ENCODE data around the gene P2RX4. TPM values are rescaled to one million over a fixed set of nuclear protein-coding genes. Genes with fewer than 3 reads are reported as not detected.

P2RX4 gene
- total and polyA plus RNA-seq, 2 of the 13 experiments (the other 11 are each of a cell fraction or from before 2014, with no cell fraction given) = 13.8 to 30.8 TPM

- no peak for TF ChIP-seq ZNF496 (CRISPR knock-in tag; IDR thresholded peaks at IDR 0.05; ENCODE audit: insufficient replicate concordance)
- no peak for TF ChIP-seq TERF1 (CRISPR knock-in tag; IDR thresholded peaks at IDR 0.05)
- peak; percentile 65; the same call in 1 of the 2 replicates for TF ChIP-seq SIN3A (IDR thresholded peaks at IDR 0.05; ENCODE audit: borderline replicate concordance, low read depth, low read length)
- TF ChIP-seq ZNF607 (CRISPR knock-in tag; IDR thresholded peaks at IDR 0.05; ENCODE audit: borderline replicate concordance) = peak; percentile 79; the same call in 1 of the 2 replicates
- TF ChIP-seq ZNF33B (CRISPR knock-in tag; IDR thresholded peaks at IDR 0.05) = 0 out of 2 replicates have a peak, but pooled peaks have one; percentile 68
- no peak for TF ChIP-seq ZFP82 (CRISPR knock-in tag; IDR thresholded peaks at IDR 0.05; ENCODE audit: borderline replicate concordance)
- TF ChIP-seq MYC (CRISPR knock-in tag; IDR thresholded peaks at IDR 0.05; ENCODE audit: borderline replicate concordance) = peak; percentile 75
- peak; percentile 17; the same call in 1 of the 2 replicates for TF ChIP-seq TGIF2 (CRISPR knock-in tag; IDR thresholded peaks at IDR 0.05)
- no peak for TF ChIP-seq ZNF670 (CRISPR knock-in tag; IDR thresholded peaks at IDR 0.05; ENCODE audit: borderline replicate concordance)
- peak; percentile 69 for TF ChIP-seq ELF1 (CRISPR knock-in tag; IDR thresholded peaks at IDR 0.05)
- peak; percentile 89 for TF ChIP-seq ZNF724P (CRISPR knock-in tag; IDR thresholded peaks at IDR 0.05; ENCODE audit: borderline replicate concordance)
- TF ChIP-seq JARID2 (CRISPR knock-in tag; IDR thresholded peaks at IDR 0.05; ENCODE audit: insufficient replicate concordance) = no peak
- TF ChIP-seq TFE3 (CRISPR knock-in tag; IDR thresholded peaks at IDR 0.05) = peak; percentile 47; the same call in 1 of the 2 replicates
- TF ChIP-seq RAD51 (IDR thresholded peaks at IDR 0.05; ENCODE audit: borderline replicate concordance) = no peak
- TF ChIP-seq ZNF292 (CRISPR knock-in tag; IDR thresholded peaks at IDR 0.05; ENCODE audit: borderline replicate concordance, low read depth) = no peak
- TF ChIP-seq ZNF605 (CRISPR knock-in tag; IDR thresholded peaks at IDR 0.05) = 0 out of 2 replicates have a peak, but pooled peaks have one; percentile 23
- TF ChIP-seq ZNF549 (CRISPR knock-in tag; IDR thresholded peaks at IDR 0.05) = no peak
- TF ChIP-seq ETV6 (CRISPR knock-in tag; conservative IDR thresholded peaks at IDR 0.05) = no peak; the same call in 1 of the 2 replicates
- no peak for TF ChIP-seq ATF5 (CRISPR knock-in tag; IDR thresholded peaks at IDR 0.05; ENCODE audit: low read depth)
- peak; percentile 56; the same call in 1 of the 2 replicates for TF ChIP-seq ZBED4 (CRISPR knock-in tag; IDR thresholded peaks at IDR 0.05; ENCODE audit: borderline replicate concordance)
- peak; percentile 44; the same call in 1 of the 2 replicates for TF ChIP-seq ZMAT3 (CRISPR knock-in tag; conservative IDR thresholded peaks at IDR 0.05)
Observed at GRCh38 chr12:121209624-121210572, at the start of gene P2RX4 (continued).
